Mesothelial cell of epicardium (in vitro differentiated cells): ENCODE data around the gene TMEM179. TPM values are rescaled to one million over a fixed set of nuclear protein-coding genes. Genes with fewer than 3 reads are reported as not detected.
A peak's percentile ranks its signal among the peaks of the same experiment; 100 is the strongest.

Source experiments
- DNase-seq, 2 experiments: peaks; one replicate each; pipeline ENCODE4 v3.0.0; 2021; ENCODE audit warnings: low spot score in 2 of 2; ENCODE audit not compliant: unreplicated experiment in 2 of 2
- H3K27ac Mint-ChIP-seq: 2 replicates; pipeline ENCODE4 v1.8.0; 2021; ENCODE audit warnings: mixed read lengths
- H3K27me3 Mint-ChIP-seq: 2 replicates; pipeline ENCODE4 v1.8.0; 2021; ENCODE audit warnings: low read depth, mixed read lengths
- H3K36me3 Mint-ChIP-seq: 2 replicates; pipeline ENCODE4 v1.8.0; 2021; ENCODE audit warnings: mixed read lengths
- H3K4me1 Mint-ChIP-seq: 2 replicates; pipeline ENCODE4 v1.8.0; 2021; ENCODE audit warnings: mixed read lengths
- H3K4me3 Mint-ChIP-seq: 2 replicates; pipeline ENCODE4 v1.8.0; 2021; ENCODE audit warnings: mild to moderate bottlenecking, moderate library complexity, mixed read lengths
- H3K9me3 Mint-ChIP-seq: 2 replicates; pipeline ENCODE4 v1.8.0; 2021; ENCODE audit warnings: mixed read lengths
- CTCF ChIP-seq: fragments of 200-600 bp; sonication (generic); IDR thresholded peaks from one replicate; pipeline ENCODE4 v1.5.0; 2021; ENCODE audit warnings: antibody characterized with exemption; ENCODE audit not compliant: unreplicated experiment
- total RNA-seq: library from RNA; stranded (reverse); gene quantifications from 3 replicates; pipeline ENCODE4 v1.2.1, GENCODE V29; 2021

TMEM179 gene
- total RNA-seq, 1 donor from 2014 or later = 6.0 TPM

DNA sequence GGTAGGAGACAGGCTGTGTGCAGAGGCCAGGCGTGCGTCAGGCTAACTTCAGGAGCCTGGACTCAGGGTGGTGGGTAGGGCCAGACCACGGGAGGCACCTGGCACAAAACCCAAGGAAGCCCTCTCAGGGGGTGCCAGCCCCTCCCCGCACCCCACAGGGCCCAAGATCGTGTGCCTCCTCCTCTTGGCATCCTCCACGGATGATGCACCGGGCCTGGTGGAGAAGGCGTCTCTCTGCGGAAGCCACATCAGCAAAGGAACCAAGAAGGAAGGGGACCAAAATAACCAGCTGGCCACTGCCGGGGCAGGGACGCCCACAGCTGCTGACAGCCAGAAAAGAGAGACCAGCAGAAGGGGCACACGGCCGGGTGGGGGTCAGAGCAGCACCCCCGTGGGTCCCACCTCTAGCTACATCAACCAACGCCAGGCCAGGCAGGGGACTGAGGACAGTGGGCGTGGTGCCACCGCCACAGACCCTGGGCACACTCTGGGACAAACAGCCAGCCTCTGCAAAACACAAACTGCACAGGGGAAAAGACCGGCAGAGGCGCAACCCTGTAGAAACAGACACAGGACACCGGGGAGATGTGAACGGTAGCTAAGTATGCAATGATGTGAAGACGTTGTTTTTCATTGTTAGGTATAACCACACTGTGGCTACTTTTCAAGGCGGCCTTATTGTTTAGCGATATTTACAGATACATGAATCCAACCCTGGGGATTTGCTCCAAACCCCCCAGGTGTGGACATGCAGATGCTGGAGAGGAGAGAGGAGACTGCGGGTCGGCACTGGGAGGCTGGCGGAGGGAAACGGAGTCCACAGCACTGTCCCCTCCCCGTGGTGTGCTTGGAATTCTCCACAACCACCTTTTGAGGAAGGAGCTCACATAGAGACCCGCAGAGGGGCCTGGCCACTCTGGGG lies 51.1 kb downstream of the TMEM179 start:
- H3K27me3 Mint-ChIP-seq = peaks cover 28% of the 10 kb centered on the region
- no peak overlapping the region for H3K4me3 Mint-ChIP-seq
- H3K4me1 Mint-ChIP-seq = peaks cover 14% of the 10 kb centered on the region
- no peak overlapping the region for H3K27ac Mint-ChIP-seq
- H3K9me3 Mint-ChIP-seq = no peaks in the 10 kb centered on the region
- no peak for TF ChIP-seq CTCF
- no peaks in the 10 kb centered on the region for H3K36me3 Mint-ChIP-seq
- peak in 1 of 2 experiments; percentile 12 for DNase-seq

DNA sequence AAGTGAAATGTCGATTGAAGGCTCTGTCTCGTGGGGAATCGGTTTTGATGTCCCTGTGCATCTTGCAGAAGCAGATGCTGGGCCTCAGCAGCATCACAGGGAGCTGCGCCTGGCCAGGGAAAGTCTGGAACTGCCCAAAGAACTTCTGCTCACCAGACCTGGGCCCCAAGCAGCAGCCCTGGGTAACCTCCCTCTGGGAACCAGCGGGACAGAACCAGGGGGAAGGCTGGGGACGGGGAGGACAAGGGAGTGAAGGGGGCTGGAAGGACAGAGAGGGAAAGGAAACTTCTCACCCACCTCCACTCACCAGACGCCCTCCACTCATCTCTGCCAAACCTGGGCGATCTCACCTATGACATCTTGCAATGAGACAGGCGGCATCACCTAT lies 51.8 kb downstream of the TMEM179 start:
- Mint-ChIP-seq H3K36me3 (no peaks in the 10 kb centered on the region), H3K27me3 (peaks cover 29% of the 10 kb centered on the region), H3K4me1 (peaks cover 14% of the 10 kb centered on the region), H3K27ac (no peak overlapping the region), H3K4me3 (no peak overlapping the region), H3K9me3 (no peaks in the 10 kb centered on the region)
- DNase-seq = peak in 1 of 2 experiments; percentile 4
- no peak for TF ChIP-seq CTCF

GRCh38 chr14:104551851-104552737 lies 52.5 kb downstream of the TMEM179 start:
- Mint-ChIP-seq H3K27me3 (peaks cover 28% of the 10 kb centered on the region), H3K4me3 (no peak overlapping the region), H3K4me1 (peaks cover 14% of the 10 kb centered on the region), H3K27ac (no peak overlapping the region), H3K36me3 (no peaks in the 10 kb centered on the region), H3K9me3 (no peaks in the 10 kb centered on the region)
- no peak for TF ChIP-seq CTCF
- DNase-seq = peak in 1 of 2 experiments; percentile 15

GRCh38 chr14:104550861-104551728 lies 53.5 kb downstream of the TMEM179 start:
- peaks cover 14% of the 10 kb centered on the region for H3K4me1 Mint-ChIP-seq
- peaks cover 32% of the 10 kb centered on the region for H3K27me3 Mint-ChIP-seq
- no peak for TF ChIP-seq CTCF
- no peaks in the 10 kb centered on the region for H3K36me3 Mint-ChIP-seq
- peak in 1 of 2 experiments; percentile 29 for DNase-seq
- no peak overlapping the region for H3K4me3 Mint-ChIP-seq
- no peaks in the 10 kb centered on the region for H3K9me3 Mint-ChIP-seq
- H3K27ac Mint-ChIP-seq = no peak overlapping the region

DNA sequence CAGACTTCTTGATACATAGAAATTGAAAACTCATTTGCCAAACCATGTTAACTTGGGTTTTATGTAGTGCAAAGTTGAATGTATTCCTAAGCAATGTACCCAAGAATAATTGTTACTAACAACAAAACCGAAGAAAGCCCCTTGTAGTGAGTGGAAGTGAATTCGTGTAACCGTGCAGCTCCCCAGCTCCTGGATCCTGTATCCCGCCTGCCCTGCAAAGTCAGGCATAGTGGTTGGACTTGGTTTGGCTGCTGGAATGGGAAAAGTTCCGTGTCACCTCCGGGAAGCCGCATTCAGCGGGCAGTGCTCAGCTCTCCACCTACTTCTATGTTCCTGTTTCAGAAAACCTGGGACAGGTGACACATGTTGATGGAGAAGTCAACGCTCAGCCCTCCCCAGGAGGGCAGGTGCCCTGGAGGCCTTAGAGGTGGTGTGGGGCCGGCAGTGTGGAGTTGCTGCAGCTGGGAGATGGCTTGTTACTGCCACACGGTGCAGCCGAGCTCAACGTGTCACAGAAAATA lies 54.2 kb downstream of the TMEM179 start:
- H3K27ac Mint-ChIP-seq = no peak overlapping the region
- H3K9me3 Mint-ChIP-seq = no peaks in the 10 kb centered on the region
- no peak for DNase-seq
- peaks cover 13% of the 10 kb centered on the region for H3K4me1 Mint-ChIP-seq
- H3K4me3 Mint-ChIP-seq = no peak overlapping the region
- no peaks in the 10 kb centered on the region for H3K36me3 Mint-ChIP-seq
- TF ChIP-seq CTCF = no peak
- peaks cover 35% of the 10 kb centered on the region for H3K27me3 Mint-ChIP-seq
